NCI-H1105 treated with DMSO at 0.1 percent for 48 hours (cell line): ENCODE data around the gene VIPR1.

ENCODE experiments used
- DNase-seq: peaks from one replicate; lab custom pipeline; 2025; lab: John Stamatoyannopoulos, UW

VIPR1 gene

DNA sequence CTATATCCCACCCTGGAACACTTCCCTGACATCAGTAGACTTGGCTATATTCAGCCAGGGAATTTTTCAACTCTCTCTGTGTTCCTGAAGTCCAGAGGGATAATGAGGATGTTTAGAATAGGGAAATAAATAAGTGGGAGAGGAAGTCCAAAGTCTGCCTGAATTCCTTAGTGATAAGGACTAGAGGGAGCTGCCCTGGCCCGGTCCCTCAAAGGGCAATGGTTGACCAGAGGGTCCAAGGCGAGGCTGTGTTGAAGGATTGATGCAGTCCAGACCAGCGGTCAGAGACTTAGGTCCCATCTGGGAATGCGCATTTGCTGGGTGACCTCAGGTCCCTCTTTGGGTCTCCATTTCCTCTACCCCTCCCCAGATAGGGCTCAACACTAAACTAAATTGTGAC, 7.9 kb downstream of the VIPR1 start:
- no peak for DNase-seq

DNA sequence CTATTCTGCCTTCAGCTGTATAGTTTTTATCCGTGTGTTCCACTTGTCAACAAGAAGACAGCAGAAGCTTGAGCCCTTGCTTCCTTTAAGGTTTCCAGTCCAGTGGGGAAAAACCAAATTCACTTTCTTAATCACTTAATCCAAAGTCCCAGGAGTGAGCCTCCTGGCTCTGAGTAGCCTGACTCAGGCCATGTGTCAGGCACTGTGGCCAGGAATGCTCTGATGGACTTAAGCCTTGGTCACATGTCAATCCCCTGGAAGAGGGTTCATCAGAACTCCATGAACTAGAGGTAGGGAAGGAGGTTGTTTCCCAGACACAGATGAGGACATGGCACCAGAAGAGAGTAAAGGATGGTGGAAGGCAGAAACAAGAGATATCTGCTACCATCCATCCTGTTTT, 8.8 kb downstream of the VIPR1 start:
- DNase-seq, result no peak

DNA sequence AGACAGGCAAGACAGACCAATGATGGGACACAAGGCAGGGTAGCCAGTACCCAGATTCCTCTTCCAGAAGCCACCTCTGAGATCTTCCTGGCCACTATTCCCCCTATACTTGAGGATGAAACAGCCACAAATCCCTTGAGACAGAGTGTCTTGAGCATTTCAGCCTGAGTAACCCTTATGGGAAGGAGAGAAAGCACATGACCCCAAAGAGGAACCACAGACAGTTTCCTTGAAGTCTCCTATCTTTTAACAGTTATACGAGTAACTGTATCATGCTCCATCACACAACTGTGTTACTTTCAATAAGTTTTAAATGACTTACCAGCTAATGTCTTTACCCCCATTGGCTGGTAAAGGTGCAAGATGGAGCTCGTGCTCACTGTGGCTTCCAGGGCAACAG, 9.3 kb downstream of the VIPR1 start:
- DNase-seq, result no peak

DNA sequence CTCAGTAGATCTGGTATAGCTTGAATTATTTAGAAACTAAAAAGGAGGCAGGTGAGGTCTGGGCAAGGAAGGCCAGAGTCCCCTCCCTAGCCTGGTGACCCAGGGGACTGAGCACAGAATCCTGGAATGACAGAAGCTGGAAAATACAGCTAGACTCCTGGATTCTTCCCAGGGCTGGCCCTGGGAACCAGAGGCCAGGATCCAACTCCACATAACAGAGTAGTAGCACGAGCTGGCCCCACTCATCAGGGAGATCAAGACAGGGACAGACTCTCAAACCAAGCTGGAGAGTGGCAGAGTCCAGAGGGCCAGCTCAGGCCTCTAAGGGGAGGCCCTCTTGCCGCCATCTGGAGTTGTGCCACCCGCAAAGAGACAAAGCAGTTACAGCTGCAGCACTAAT, 10.7 kb downstream of the VIPR1 start:
- DNase-seq, result no peak

DNA sequence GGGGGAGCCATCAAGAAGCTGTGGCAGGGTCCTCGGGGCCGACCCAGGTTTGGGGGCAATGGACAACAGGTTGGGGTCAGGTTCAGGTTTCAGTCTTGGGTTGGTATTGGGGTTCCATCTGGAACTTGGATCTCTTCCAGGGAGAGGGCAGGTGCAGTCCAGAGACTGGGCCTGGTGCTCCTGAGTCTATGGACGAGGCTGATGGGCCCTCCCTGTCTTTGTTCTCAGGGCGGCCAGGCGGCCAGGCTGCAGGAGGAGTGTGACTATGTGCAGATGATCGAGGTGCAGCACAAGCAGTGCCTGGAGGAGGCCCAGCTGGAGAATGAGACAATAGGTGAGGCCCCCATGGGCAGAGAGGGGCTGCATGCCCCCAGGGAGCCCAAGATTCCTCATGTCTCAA, 11.1 kb downstream of the VIPR1 start:
- DNase-seq, result no peak

DNA sequence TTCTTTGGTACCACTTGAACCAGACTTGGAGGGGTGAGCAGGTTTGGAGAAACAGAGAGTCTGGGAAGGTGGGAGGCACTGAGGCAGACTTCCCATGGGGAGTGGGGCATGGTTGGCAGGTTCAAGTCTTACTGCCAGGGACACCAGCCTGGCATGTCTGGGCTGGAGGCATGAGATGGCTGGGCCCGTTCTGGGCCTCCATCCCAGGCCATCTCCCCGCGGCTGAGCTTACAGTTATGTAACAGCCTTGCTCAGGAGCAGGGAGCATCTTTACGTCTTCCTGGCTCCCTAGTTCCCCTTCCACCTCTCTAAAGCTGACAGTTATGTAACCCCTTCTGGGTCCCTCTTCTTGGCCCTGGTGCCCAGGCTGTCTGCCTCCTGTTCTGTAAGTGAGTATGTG, 12.4 kb downstream of the VIPR1 start:
- no peak for DNase-seq

DNA sequence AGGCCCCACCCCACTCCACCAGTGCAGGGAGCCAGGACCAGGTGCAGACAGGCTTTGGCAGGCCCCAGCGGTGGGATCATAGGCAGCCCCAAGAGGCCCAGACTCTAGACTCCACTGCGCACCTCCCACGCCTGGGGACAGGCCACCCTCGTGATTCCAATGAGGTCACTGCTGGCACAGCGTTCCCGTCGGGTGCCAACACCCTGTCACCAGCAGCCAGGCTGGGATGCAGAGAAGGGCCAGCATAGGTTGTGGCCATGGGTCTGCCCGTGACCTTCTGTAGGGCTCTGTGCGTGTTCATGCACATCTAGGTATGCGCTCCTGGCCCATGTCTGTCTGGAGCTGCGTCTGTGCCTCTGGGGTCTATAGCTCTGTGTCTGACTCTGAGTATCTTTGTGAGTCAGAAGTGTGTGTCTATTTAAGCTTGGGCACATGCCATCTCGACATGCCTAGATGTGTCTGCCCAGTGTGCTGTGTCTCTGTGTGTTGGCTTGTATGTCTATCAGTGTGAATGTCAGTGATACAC, 13.0 kb downstream of the VIPR1 start:
- DNase-seq, result no peak

DNA sequence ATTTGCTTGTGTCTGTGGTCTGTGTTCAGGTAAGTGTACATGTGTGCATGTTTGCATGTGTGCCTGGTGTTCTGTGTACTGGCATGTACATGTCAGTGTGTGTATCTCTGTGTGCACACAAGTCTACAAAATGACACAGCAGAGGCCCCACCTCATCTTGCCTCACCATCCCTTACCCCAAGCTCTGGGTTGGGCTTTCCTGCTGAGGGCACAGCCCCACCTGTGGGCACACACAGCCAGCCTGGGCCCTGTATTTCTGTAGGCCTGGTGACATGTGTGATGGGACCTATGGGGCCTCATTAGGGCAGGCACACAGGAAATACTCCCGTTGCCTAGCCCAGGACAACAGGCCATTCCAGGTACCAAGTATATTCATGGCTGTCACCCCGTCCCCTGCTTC, 13.5 kb downstream of the VIPR1 start:
- DNase-seq, result no peak

DNA sequence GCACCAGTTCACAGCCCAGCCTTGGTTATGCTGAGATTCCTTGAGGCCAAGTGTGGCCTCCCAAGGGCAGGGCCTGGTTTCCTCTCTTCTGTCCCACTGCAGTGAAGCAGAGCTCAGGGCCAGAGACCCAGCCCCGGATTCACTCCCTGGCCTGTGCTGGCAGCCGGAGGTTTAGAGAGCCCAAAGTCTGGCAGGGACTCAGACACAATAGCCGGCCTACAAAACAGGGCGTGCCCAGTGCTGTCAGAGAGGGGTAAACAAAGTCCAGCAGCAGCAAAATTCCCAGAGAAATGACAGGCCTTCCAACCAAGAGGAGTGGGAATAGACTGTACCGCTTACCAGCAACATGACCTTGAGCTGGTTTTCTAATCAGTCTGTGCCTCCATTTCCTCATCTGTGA, 14.0 kb downstream of the VIPR1 start:
- DNase-seq, result no peak

DNA sequence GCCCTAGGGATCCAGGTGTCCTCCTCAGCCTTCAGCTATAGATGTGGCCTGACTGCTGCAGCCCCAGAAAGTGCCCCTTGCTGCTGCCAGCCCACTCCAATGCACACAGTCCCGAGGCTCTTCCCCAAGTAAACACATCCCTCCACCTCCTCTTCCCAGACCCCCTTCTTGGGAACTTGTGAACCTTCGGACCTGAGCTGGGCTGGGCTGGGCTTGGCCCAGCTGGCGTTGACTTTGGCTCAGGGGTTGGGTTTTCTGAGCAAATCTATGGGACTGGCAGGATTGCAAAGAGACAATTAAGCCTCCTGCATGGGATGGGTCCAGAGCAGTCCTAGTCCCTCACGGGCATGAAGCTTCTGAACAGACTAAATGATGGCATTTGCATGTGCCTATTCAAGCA, 14.7 kb downstream of the VIPR1 start:
- no peak for DNase-seq

DNA sequence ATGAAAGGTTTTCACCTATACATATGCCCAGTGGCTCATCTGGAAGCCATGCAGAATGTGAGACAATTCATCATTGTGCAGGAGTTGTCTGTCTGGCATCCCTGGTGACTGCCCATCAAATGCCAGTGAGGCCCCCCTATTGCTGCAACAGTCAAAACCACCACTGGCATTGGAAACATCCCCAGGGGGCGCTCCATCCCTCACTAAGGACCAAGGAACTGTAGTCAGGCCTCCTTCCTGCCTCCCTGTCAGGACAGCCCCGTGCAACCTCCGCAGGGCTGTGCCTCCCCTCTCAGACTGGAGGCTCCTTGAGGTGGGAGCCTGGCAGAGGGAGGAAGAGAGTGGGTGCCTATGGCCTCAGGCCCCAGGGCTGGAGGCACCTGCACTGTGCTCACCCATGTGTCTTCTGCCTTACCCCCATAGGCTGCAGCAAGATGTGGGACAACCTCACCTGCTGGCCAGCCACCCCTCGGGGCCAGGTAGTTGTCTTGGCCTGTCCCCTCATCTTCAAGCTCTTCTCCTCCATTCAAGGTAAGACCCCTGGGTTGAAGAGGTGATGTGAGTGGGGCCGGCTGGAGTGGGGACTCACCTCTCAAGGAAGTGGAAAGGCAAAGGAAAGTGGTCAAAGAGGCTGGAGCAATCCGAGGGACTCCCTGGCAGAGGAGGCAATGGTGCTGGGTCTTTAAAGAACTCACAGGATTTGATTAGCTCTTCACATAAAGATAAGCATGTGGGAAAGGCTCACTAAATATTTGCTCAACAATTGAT, 16.5 kb downstream of the VIPR1 start:
- DNase-seq, result no peak

DNA sequence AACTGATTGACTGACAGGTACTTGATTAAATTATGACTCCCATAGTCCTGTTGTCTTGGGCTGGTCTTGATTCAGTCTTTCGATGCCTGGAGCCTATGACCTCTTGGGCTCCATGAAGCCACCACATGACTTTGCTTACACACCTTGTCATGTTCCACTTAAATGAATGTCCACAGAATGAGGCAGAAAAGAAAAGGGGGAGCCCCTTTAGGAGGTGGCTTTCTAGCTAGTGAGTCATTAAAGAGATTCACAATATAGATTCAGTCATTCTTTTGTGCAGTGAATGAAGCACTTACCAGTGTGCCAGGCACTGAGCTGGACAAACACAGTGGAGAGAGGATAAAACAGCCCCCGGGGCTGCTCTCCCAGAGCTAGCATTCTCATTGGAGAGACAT, 17.1 kb downstream of the VIPR1 start:
- no peak for DNase-seq

DNA sequence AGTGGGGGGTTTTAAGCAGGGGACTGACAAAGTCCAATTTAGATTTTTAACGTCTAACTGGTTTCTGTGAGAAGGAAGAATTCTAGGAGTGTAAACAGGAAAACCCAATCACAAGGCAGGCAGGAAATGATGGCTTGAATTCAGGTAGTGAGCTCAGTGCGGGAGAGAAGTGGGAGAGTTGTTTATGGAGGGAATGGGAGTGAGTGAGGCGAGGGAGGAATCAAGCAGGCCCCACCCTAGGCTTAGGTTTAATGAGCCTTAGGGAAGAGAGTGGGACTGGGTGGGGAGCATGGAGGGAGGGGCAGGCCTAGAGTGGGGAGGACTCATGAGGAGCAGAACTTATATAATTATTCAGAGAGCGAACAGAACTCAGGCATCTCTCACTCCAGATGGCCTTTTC, 17.9 kb downstream of the VIPR1 start:
- no peak for DNase-seq

DNA sequence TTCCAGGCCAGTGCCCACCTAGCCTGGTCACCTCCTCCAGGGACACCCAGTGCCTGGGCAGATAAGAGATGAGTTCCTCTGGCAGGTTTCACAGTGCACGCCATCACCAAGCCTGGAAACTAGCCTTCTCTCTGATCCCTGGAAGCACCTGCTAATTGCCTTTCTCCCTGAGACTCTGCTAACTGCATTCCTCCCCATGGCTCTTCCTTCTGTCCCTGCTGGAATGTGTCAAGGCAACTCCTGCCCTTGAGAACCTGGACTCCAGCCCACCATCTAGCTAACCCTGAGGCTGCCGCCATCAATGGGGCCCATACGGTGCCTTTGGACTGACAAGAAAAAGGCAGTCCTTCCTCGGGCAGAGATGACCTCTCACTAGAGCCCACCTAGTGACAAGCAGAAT, 18.5 kb downstream of the VIPR1 start:
- DNase-seq, result no peak

DNA sequence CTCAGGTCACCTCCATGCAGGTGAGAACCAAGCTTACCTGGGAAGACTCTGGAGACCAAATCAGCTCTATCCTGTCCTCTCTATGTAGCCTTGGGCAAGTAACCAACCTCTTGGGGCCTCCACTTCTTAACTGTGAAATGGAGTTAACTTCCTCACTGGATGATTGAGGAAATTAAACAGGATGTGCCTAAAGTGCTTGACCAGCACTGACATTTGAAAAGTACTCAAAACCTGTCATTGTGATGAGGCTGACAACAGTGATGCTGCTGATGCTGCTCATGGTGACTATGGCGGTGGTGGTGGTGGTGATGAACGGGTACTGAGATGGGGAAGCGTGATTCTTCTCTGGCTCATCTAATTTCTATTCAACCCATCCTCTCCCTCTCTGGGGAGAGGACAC, 22.3 kb downstream of the VIPR1 start:
- DNase-seq, result no peak

DNA sequence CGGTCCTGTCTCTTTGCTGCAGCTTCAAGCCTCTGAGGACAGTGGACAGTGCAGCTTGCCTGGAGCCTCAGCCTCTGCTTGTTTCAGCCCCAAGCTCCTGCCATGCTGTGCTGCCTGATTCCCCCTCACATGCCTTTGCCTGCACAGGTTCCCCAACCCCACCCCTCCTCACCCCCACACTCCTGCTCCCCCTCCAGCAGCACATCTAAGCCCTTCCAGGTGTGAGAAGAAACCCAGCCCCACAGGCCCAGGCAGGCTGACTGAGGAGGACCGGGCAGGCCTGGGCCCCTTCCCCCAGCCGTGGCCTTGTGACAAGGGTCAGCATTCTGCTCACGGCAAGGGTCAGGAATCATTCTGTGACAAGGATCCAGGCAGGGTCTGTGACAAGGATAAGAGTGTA, 22.8 kb downstream of the VIPR1 start:
- DNase-seq, result no peak

DNA sequence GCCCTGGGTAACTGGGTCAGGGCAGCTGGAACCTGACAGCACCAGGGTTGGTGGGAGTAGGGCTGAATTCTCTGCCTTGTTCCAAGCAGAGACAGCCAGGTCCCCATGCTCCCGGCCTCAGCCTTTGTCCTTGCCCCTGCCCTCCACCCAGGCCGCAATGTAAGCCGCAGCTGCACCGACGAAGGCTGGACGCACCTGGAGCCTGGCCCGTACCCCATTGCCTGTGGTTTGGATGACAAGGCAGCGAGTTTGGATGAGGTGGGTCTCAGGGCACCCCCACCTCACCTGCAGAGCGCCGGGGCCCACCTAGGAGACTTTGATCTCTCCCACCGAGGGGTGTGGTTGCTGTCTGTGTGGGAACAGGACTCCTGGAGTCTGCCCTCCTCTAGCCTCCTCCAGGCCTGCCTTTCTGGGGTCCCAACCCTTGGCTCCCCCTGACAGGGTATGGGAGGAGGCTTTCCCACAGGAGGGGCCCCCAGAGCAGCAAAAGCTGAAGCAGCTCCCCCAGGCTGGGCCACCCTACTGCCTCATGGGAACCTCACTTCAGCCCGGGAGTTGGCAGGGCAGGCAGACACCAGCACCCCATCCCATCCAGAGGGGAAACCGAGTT, 23.4 kb downstream of the VIPR1 start:
- DNase-seq, result no peak

DNA sequence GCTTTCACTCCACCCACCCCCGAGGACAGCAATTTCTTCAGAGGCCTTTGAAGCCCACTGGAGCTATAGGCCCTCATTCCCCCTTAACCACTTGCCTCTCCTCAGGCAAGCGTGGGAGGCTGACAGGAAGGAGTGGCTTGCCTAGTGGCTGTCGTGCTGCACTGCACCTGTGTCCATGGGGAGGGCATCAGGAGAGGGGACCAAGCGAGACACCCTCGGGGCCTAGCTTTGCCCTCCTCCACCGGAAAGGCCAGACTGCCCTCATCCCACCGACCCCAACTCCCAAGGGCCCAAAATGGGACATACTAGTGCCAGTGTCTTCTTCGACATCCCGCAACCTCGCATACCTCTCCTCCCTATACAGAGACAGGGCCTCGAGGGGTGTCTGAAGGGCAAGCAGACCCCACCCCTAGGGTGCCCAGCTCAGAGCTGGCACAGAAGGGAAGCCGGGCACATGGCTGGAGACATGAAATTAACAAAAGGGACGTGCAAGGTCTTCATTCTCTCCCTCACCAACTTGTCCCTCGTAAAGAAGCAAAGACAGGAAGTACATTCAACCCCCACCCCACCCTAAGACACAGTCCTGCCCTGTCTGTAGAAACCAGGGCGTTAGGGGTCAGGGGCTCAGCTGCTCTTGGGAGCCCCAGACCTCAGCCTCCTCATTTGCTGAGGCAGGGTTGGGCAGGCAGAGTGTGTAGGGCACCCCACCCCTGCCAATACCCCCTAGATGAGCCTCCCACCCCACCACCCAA, 24.3 kb downstream of the VIPR1 start:
- DNase-seq, result no peak

DNA sequence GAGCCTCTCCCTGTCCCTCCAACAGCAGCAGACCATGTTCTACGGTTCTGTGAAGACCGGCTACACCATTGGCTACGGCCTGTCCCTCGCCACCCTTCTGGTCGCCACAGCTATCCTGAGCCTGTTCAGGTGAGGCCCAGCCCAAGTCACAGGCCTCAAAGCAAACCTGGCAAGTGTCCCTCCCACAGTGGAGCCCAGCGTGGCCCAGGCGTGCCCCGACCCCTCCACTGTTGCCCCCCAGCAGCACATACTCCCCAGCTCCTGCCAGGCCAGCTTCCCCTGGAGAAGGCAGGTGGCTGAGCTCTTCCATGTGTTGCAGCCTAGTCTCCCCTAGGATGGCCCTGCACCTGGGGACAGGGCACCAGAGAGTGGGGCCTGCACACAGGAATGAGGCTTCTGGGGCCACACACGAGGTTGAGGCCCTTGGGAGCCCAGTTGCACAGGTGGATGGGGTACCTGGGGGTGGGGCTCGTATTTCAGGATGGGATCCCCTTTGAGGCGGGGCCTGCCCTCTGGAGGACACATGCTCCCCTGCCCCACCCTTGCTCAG, 25.0 kb downstream of the VIPR1 start:
- DNase-seq, result no peak

DNA sequence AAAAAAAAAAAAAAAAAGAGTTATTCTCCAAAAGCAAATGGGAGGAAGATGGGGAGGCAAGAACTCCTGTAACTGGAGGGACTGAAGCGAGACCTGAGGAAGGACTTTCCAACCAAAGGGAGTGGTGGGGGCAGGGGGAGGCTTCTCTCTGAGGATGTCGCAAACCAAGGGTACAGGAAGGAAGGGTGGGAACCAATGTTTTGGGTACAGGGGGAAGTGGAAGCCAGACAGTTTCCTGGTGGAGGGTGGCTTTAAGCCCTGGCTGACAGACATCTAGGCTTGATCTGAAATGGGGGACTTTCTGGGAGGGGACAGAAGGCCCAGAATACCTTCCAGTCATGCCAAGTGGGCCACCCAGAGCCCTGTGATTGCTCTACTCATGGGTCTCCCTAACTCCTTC, 27.0 kb downstream of the VIPR1 start:
- no peak for DNase-seq

DNA sequence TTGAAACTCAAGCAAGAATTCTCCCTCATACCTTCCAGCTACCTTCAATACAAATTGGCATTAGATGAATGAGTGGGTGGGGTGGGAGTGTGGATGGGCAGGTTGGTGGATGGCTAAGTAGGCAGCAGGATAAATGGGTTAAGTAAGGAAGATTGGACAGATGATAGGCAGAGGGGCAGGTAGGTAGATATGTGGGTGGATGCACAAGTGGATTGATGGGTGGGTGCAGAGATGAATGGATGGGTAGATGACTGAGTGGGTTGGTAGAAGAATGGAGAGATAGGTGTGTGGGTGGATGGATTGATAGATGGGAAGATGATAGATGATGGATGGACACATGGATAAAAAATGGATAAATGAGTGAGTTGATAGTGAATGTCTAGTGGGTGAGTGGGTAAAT, 27.6 kb downstream of the VIPR1 start:
- DNase-seq, result no peak

DNA sequence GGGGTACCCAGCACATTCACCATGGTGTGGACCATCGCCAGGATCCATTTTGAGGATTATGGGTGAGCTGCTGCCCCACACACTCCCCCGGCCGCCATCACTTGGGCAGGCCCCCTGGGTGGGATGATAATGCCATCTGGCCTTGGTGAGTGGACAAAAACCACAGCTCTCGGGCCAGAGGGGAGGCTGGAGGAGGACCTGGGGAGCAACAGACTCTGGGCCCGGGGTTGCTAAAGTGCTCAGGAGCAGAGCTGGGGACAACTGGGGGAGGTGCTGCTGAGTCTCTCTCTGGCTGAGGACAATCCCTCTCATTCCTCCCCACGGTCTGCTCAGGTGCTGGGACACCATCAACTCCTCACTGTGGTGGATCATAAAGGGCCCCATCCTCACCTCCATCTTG, 29.0 kb downstream of the VIPR1 start:
- no peak for DNase-seq

DNA sequence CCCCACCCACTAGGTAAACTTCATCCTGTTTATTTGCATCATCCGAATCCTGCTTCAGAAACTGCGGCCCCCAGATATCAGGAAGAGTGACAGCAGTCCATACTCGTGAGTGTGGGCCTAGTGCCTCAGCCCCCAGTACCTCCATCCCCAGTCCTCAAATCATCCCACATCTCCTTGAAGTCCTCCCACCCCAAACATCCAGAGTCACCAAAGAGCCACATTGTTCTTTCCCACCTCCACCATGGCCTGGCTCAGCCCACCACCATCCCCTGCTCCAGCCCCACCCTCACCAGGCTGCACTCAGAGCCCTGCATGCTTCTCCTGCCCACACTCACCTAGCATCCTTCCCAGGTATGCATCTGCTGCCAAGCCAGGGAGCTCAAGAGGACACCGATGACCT, 29.8 kb downstream of the VIPR1 start:
- DNase-seq, result no peak
